Lower lobe of right lung (tissue), 2 donors: ENCODE results near the gene AADAT. TPM values are rescaled to one million over a fixed set of nuclear protein-coding genes. Genes with fewer than 3 reads are reported as not detected.
"Not testable (repeated sequence)": the region's sequence is repeated elsewhere in the genome, so short reads cannot be mapped to it uniquely, and the experiment has no call there.

Source experiments
- ATAC-seq, 2 donors: fragments of 200-7000 bp; cut with Tn5 transposase; one replicate each; pipeline ENCODE4 v1.9.1; 2020 to 2022; ENCODE audit warnings: mild to moderate bottlenecking in 2 of 2, moderate library complexity in 2 of 2
- DNase-seq: peaks from one replicate; pipeline ENCODE4 v3.0.0-alpha.2; 2020
- H3K27ac ChIP-seq: fragments of 200-600 bp; one replicate; pipeline ENCODE4 v1.8.0; 2022
- H3K27me3 ChIP-seq: fragments of 200-600 bp; one replicate; pipeline ENCODE4 v1.8.0; 2022; ENCODE audit warnings: low read depth
- H3K36me3 ChIP-seq: fragments of 200-600 bp; one replicate; pipeline ENCODE4 v1.8.0; 2022; ENCODE audit warnings: mild to moderate bottlenecking
- H3K4me1 ChIP-seq: fragments of 200-600 bp; one replicate; pipeline ENCODE4 v1.8.0; 2022
- H3K4me3 ChIP-seq: fragments of 200-600 bp; one replicate; pipeline ENCODE4 v1.8.0; 2022; ENCODE audit warnings: mild to moderate bottlenecking
- H3K9me3 ChIP-seq: fragments of 200-600 bp; one replicate; pipeline ENCODE4 v1.8.0; 2022
- CTCF ChIP-seq: fragments of 200-600 bp; IDR thresholded peaks from one replicate; pipeline ENCODE4 v1.8.0; 2022; ENCODE audit warnings: antibody characterized with exemption, mild to moderate bottlenecking
- intact Hi-C: fragments of 100-400 bp; cut with DNase I; formaldehyde crosslinking; loops from one replicate; pipeline ENCODE4 v1.11.0; 2022
- total RNA-seq: library from RNA; stranded (reverse); fragmentation: NEBNext Ultra II Directional; extraction: Animal tissue kit (Norgen Biotek cat#: 25700); gene quantifications from one replicate; pipeline ENCODE4 v1.2.1, GENCODE V29; 2021
- donor health status: DM: no; HTN: yes; CAD: no; lungs with severe emphysema.

AADAT gene
- total RNA-seq, 1 donor from 2014 or later = 4.9 TPM

- no peak for ATAC-seq
- no peaks in the 10 kb centered on the region for H3K27me3 ChIP-seq
- H3K4me1 ChIP-seq = no peaks in the 10 kb centered on the region
- no peak overlapping the region for H3K4me3 ChIP-seq
- intact Hi-C loops = no loop called here
- no peaks in the 10 kb centered on the region for H3K36me3 ChIP-seq
- no peaks in the 10 kb centered on the region for H3K9me3 ChIP-seq
- TF ChIP-seq CTCF = no peak
- DNase-seq = no peak
- no peak overlapping the region for H3K27ac ChIP-seq
These were observed 38.6 kb upstream of the AADAT start for GRCh38 chr4:170128219-170128804.

GRCh38 chr4:170127758-170128157 lies 38.0 kb upstream of the AADAT start:
- no peak overlapping the region for H3K27ac ChIP-seq
- intact Hi-C loops = no loop called here
- H3K4me3 ChIP-seq = no peak overlapping the region
- H3K36me3 ChIP-seq = no peaks in the 10 kb centered on the region
- H3K4me1 ChIP-seq = no peaks in the 10 kb centered on the region
- peak in 1 of 2 donors; percentile 34 for ATAC-seq
- DNase-seq = no peak
- no peaks in the 10 kb centered on the region for H3K27me3 ChIP-seq
- H3K9me3 ChIP-seq = no peaks in the 10 kb centered on the region
- no peak for TF ChIP-seq CTCF

GRCh38 chr4:170124406-170124805 lies 34.6 kb upstream of the AADAT start:
- ATAC-seq (no peak), DNase-seq (no peak)
- H3K4me1 ChIP-seq = no peaks in the 10 kb centered on the region
- H3K4me3 ChIP-seq = no peak overlapping the region
- intact Hi-C loops = no loop called here
- H3K9me3 ChIP-seq = no peaks in the 10 kb centered on the region
- no peak overlapping the region for H3K27ac ChIP-seq
- no peaks in the 10 kb centered on the region for H3K36me3 ChIP-seq
- H3K27me3 ChIP-seq = no peaks in the 10 kb centered on the region
- TF ChIP-seq CTCF = no peak

- Histone ChIP-seq H3K27me3 (no peaks in the 10 kb centered on the region), H3K27ac (no peak overlapping the region), H3K9me3 (no peaks in the 10 kb centered on the region), H3K4me3 (no peak overlapping the region), H3K36me3 (no peaks in the 10 kb centered on the region), H3K4me1 (no peaks in the 10 kb centered on the region)
- no peak for TF ChIP-seq CTCF
- ATAC-seq (no peak), DNase-seq (no peak)
- intact Hi-C loops = no loop called here
These were observed 32.5 kb upstream of the AADAT start for GRCh38 chr4:170122252-170122651.

- no peak for ATAC-seq
- Histone ChIP-seq H3K4me3 (no peak overlapping the region), H3K36me3 (no peaks in the 10 kb centered on the region), H3K27me3 (no peaks in the 10 kb centered on the region), H3K27ac (no peak overlapping the region), H3K9me3 (no peaks in the 10 kb centered on the region), H3K4me1 (no peaks in the 10 kb centered on the region)
- no peak for DNase-seq
- TF ChIP-seq CTCF = no peak
- intact Hi-C loops = no loop called here
These were observed 24.9 kb upstream of the AADAT start for GRCh38 chr4:170114636-170115035.

- ATAC-seq, H3K4me3 ChIP-seq, DNase-seq, H3K9me3 ChIP-seq, H3K4me1 ChIP-seq, H3K36me3 ChIP-seq, intact Hi-C loops, H3K27me3 ChIP-seq, H3K27ac ChIP-seq: not testable (repeated sequence)
These were observed 24.4 kb upstream of the AADAT start for GRCh38 chr4:170114183-170114582.
